NCI-H345 (cell line): ENCODE results near the gene PLVAP.

ENCODE experiments used
- DNase-seq: peaks from one replicate; lab custom pipeline; 2025; lab: John Stamatoyannopoulos, UW

Gene PLVAP

GRCh38 chr19:17333611-17334413 is 43.3 kb downstream of the PLVAP start:
- DNase-seq, result no peak

GRCh38 chr19:17332677-17333581 is 44.2 kb downstream of the PLVAP start:
- peak; percentile 64 for DNase-seq

GRCh38 chr19:17332360-17332676 is 44.8 kb downstream of the PLVAP start:
- DNase-seq, result no peak

- DNase-seq, result peak; percentile 20
Measured at GRCh38 chr19:17331045-17331558, 46.0 kb downstream of the PLVAP start.

GRCh38 chr19:17330262-17331044 is 46.7 kb downstream of the PLVAP start:
- no peak for DNase-seq

- no peak for DNase-seq
Measured at GRCh38 chr19:17329366-17330261, 47.5 kb downstream of the PLVAP start.

GRCh38 chr19:17328517-17329365 is 48.4 kb downstream of the PLVAP start:
- DNase-seq, result no peak

- no peak for DNase-seq
Measured at GRCh38 chr19:17327654-17328516, 49.3 kb downstream of the PLVAP start.

- DNase-seq, result no peak
Measured at GRCh38 chr19:17327068-17327653, 50.0 kb downstream of the PLVAP start.

GRCh38 chr19:17326595-17326966 is 50.6 kb downstream of the PLVAP start:
- DNase-seq, result no peak

GRCh38 chr19:17325881-17326594 is 51.1 kb downstream of the PLVAP start:
- no peak for DNase-seq

- no peak for DNase-seq
Measured at GRCh38 chr19:17325133-17325532, 52.0 kb downstream of the PLVAP start.

- no peak for DNase-seq
Measured at GRCh38 chr19:17324357-17325114, 52.6 kb downstream of the PLVAP start.

GRCh38 chr19:17323964-17324332 is 53.2 kb downstream of the PLVAP start:
- no peak for DNase-seq

- no peak for DNase-seq
Measured at GRCh38 chr19:17323300-17323963, 53.7 kb downstream of the PLVAP start.

GRCh38 chr19:17322854-17323253 is 54.3 kb downstream of the PLVAP start:
- DNase-seq, result no peak
